GM18505 (cell line): ENCODE data around the gene HMCN1.

Source experiments
- ATAC-seq: cut with Tn5 transposase; IDR thresholded peaks from one replicate; pipeline ENCODE4 v1.9.1; 2021; ENCODE audit not compliant: unreplicated experiment
- POLR2A ChIP-seq: IDR thresholded peaks from 4 replicates; pipeline ENCODE4 v1.6.1; 2011; ENCODE audit warnings: borderline replicate concordance; ENCODE audit not compliant: insufficient read depth, insufficient read length; ENCODE audit errors: extremely low read depth

The HMCN1 gene

GRCh38 chr1:186091222-186091720 lies 357.1 kb downstream of the HMCN1 start:
- ATAC-seq, result no peak
- TF ChIP-seq POLR2A, result no peak

DNA sequence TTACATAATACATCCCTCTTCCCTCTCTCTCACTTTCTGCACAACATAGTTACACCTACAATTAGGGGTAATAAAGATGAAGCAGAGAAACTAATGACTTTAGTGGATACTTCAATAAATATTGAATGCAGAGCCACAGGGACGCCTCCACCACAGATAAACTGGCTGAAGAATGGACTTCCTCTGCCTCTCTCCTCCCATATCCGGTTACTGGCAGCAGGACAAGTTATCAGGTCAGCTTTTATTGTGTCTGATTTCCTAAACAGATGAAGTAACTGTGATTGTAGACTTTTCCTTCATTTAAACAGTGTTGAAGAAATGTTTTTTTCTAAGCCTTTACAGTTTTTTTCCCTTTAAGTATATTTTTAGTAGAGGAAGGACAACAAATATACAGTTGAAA lies 359.2 kb downstream of the HMCN1 start:
- ATAC-seq, result no peak
- no peak for TF ChIP-seq POLR2A

DNA sequence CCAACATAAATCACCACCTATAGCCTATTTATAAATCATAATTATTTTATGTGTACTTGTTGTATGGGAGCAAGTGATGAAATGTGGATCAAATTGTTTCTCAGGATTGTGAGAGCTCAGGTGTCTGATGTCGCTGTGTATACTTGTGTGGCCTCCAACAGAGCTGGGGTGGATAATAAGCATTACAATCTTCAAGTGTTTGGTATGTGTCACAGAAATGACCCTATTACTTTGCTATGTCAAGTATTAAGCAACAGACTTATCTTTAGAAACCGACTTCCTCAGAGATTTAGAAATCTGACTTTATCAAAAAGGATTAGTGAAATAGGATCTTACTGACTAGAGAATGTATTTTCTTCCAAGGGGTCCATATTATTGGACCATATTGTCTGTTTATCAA lies 360.0 kb downstream of the HMCN1 start:
- no peak for ATAC-seq
- TF ChIP-seq POLR2A, result no peak

- ATAC-seq, result no peak
- no peak for TF ChIP-seq POLR2A
Measured at GRCh38 chr1:186099336-186100104, 365.3 kb downstream of the HMCN1 start.

- no peak for TF ChIP-seq POLR2A
- ATAC-seq, result no peak
Measured at GRCh38 chr1:186102107-186102506, 367.9 kb downstream of the HMCN1 start.

- no peak for TF ChIP-seq POLR2A
- no peak for ATAC-seq
Measured at GRCh38 chr1:186102547-186103148, 368.5 kb downstream of the HMCN1 start.

- no peak for TF ChIP-seq POLR2A
Measured at GRCh38 chr1:186104459-186104858, 370.3 kb downstream of the HMCN1 start.

DNA sequence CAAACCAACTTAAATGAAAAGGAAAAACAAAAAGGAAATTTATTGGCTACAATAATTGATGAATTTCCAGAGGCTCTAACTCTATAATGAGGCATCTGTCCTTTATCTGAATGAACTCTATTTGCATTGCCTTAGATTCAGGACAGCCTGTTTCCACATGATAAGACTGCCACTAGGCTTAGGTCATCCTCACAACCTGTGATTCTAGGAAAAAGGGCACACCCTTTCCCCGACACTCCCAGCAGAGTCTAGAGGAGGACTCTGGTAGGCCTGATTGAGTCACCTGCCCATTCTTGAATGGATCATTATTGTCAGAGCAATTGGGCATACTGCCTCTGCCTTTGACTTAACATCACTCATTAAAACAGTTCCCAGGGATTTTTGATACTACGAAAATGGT lies 378.1 kb downstream of the HMCN1 start:
- ATAC-seq, result no peak
- TF ChIP-seq POLR2A, result no peak

More at GRCh38 chr1:186104459-186104858, 370.3 kb downstream of the HMCN1 start:
- no peak for ATAC-seq

- ATAC-seq, result no peak
- no peak for TF ChIP-seq POLR2A
Measured at GRCh38 chr1:186113461-186113860, 379.3 kb downstream of the HMCN1 start.

DNA sequence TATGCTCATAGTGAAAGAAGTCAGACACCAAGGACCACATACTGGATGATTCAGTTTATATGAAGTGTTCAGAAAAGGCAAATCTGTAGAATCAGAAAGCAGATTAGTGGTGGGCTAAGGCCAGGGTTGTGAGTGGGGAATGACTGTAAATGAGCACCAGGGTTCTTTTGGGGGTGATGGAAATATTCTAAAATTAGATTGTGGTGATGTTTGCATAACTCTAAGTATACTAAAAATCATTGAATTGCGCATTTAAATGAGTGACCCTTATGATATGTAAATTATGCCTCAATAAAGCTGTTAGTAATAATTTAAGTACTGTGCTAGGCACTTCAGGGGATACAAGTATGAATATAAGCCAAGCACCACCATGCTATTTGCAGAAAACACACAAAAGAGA lies 384.5 kb downstream of the HMCN1 start:
- no peak for TF ChIP-seq POLR2A
- no peak for ATAC-seq

GRCh38 chr1:186122837-186123236 lies 388.6 kb downstream of the HMCN1 start:
- no peak for TF ChIP-seq POLR2A
- ATAC-seq, result no peak

DNA sequence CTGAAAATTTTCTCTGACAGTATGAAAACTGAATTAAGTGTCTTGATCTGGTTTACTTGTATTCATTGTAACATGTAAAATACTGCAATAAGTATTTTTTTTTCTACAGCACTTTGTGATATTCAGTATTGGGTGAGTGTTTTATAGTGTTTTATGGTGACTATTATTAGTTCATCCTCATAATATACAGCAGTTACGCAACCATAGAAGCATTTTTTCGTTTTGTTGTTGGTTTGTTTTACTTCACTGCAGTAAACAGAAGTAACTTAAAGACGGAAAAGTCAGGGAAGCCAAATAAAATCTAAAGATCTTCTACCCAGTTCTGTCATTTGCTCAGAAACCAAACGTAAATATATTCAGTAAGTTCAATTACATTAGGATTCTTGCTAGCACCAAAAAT lies 390.8 kb downstream of the HMCN1 start:
- no peak for ATAC-seq
- TF ChIP-seq POLR2A, result no peak

- ATAC-seq, result no peak
- no peak for TF ChIP-seq POLR2A
Measured at GRCh38 chr1:186125511-186125910, 391.3 kb downstream of the HMCN1 start.

DNA sequence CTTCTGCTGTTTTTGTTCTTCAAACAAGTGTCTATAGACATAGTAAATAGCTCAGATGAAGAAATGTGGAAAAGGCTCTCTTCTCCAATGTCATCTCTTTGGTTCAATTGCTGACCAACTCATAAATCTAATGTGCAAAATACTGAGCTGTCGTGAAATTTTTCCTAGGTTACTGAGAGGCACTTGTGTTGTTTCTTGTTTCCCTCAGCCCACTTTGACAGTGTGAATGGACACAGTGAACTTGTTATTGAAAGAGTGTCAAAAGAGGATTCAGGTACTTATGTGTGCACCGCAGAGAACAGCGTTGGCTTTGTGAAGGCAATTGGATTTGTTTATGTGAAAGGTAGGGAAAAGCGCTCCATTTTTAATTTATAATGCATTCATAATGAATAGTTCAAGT lies 395.6 kb downstream of the HMCN1 start:
- ATAC-seq, result no peak
- TF ChIP-seq POLR2A, result no peak
